GM19043 (cell line): ENCODE results near the gene ACBD6.

Source experiments
- ATAC-seq: cut with Tn5 transposase; IDR thresholded peaks from one replicate; pipeline ENCODE4 v1.9.1; 2021; ENCODE audit warnings: low read depth; ENCODE audit not compliant: unreplicated experiment

The ACBD6 gene

DNA sequence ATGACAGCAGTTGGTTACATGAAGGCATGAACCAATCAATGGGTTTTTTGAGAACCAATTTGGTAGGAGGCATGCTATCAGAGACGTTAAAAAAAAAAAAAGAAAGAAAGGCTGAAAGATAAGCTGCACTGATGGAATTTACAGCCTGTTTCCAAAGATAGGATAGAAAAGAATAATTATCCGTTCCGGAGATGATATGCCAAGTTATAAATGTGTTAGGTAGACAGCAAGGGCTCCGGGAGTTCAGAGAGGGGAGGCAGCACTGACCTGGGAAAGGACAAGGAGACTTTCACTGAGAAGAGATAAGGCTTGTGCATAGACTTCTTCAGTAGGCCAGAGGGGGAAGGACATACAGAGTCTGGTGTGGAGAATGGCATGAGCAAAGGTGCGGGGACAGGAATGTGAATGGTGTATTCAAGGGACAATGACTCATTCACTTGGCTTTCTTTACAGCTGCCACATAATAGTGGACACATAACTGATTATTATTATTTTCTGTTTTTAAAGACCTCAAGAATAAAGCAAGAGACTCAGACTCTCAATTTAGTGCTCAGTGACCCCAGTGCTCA is 24.8 kb upstream of the ACBD6 start:
- no peak for ATAC-seq

DNA sequence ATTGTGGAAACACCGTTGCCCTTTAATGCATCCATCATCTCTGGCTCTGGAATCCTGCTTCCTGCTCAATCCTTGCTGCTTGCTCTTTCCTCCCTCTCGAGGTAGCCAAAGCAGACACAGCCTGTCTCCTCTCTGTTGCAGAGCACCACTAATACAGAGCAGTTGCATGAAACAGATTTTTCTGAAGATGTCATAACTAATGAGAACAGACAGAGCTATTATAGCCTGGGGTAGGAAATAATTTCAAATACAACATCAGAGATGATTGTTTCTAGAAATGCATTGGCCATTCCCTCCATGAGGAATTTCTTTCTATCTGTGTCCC is 23.3 kb upstream of the ACBD6 start:
- ATAC-seq = no peak

DNA sequence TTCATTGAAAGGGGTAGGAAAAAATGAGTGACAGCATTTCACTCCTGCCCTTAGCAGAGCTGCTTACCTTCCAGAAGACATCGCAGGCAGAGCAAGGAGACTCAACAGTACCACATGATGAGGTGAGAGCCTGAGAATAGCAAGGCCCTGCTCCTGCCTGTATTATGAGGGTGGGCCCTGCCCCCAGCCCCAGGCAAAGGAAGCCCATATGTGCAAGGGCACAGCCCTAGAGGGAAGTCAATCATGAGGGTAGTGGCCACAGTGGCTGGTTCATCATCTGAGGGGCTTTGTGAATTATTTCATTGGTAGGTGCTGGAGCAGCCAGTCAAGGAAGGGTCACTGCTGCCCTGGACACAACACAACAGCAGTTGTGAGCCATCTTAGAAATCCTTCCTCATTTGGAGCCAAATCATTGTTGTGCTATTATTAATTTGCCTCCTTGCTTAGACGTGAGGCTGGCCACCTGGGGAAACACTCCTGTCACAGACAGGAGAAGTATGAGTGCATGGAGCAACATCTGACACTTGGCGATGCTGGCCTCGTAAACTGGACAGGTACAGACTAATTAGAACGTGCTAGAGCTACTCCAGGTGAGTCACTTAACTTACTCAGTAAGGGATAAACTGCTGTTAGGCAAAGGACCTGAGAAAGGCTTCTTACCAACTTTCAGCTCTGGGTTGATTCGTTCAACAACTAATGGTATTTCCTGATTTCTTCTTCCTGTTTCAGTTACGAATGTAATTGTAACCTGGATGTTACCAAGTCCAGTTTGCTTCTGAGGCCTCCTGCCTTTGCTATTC is 22.7 kb upstream of the ACBD6 start:
- ATAC-seq = no peak

DNA sequence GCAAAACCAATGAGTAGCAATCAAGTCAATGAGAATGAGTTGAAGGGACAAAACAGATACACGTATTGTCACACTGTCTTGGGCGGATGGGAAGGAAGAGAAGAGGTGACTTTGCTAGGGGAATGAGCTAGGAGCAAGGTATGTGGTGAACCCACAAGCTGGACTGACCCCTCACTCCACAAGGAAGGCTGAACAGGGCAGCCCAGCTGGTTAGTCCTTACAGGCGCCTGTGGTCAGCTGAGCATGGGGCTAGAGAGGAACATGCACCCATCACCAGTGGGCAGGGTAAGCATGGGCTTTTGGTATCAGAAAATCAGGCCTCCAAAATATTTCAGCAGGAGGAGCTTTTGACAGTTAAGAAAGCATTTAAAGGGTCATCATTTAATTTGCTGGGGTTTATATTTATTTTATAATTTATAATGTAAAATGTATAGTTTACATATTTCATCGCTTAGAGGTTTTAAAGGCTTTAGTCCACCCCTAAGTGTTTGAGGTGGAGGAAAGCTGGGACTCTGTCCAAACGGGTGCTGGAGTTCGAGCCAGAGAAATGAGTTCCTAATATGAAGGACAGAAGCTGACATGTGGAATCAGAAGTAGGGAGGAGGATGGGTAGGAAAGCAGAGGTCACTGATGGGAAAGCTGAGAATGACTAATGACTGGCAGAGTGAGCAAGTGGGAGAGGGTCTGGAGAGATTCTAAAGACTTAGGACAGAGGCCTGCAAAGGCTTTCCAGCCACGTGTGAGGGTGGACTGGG is 22.0 kb upstream of the ACBD6 start:
- ATAC-seq = no peak

DNA sequence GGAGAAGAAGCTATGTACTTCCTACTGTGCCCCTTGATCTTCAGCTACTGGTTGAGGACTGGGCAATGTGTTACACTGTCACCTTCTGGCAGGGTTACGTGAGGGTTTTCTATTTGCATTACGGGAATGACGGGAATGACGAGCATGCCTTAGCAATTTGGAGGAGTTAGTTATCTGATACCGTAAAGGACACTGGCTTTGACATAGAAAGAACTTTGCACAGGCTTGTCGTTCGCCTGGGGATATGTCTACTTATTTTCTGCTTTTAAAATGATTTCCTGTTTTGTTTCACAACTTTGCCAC is 19.8 kb upstream of the ACBD6 start:
- no peak for ATAC-seq

DNA sequence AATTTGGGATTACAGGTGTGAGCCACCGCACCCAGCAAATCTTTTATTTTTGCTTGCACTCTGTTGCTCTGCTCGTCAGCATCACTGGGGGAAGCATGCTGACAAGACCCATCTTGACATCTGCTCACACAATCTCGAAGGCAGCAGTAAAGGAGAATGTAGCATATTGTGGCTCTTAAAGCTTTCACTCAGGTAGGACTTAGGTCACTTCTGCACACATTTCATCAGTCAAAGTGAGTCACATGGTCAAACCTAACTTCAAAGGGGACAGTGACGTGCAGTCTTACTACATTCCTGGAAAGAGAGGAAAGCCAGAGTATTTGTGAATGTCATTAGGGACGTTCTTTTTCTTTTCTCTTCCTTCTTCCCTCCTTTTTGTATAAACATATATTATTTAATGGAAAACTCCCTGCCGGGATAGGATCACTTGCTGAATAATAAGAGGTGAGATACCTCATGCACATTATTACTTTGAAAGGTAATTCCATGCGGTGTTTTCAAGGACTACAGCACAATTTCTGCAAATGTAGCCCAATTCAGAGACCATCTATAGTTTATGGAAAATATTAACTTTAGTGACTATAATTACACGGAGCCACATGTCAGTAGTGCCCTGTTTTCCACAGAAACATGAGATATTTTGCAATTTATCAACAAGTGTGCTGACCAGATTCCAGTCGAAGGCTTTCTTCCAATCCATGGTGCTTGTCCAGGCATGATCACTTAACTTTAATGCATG is 19.3 kb upstream of the ACBD6 start:
- no peak for ATAC-seq

DNA sequence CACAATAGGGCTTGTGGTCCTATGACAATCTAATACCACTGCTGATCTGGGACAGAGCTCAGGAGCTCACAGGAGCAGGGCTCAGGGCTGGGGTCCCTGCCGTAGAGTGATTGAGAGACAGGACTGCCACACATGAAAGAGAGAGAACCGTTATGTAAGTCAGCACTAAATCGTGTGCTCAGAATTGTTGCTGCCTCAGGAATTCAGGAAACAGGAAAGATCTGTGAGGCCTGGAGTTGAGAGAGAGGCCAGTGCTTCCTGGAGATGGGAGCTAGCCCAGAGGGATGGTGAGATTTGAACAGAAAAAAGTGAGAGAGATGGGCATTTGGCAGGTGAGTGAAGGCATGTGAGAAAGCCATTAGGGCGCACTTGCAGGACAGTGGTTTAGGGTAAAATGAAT is 17.5 kb upstream of the ACBD6 start:
- ATAC-seq = no peak

DNA sequence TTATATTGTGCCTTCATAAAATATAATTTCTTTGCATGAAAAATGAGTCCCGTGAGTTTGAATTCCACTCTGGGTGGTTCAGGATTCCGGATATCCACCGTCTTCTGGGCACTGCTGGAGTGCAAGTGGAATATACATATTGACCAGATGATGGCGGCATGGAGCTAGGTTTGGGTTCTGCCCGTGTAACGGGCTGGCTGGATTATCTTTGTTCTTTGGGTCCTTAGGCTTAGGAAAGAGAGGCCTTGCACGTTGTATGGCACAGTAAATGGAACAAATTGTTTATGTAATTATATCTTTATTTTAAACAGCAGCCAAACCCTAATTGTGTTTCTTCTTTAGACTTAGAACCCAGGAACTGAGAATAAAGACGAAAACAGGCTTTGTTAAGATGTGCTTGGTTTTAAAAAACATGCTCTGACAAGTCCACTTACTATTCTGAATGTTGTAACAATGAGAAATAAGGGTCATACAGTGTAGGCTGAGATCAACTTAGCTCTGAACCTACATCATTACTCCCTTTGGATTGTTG is 13.5 kb upstream of the ACBD6 start:
- peak; percentile 97 for ATAC-seq

DNA sequence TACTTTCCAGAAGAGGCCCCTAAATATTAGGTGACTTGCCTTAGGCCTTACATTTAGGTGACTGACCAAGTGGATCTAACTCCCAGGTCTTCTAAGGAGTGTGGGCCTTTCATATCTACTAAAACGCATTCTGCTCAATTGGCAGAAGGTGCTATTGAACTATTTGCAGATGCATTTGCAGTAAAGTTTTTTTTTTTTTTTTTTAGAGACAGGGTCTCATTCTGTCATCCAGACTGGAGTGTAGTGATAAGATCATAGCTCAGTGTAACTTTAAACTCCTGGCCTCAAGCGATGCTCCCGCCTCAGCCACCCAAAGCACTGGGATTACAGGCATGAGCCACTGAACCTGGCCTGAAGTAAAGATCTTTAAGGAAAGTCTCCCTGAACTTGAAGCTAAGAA is 13.0 kb upstream of the ACBD6 start:
- no peak for ATAC-seq

DNA sequence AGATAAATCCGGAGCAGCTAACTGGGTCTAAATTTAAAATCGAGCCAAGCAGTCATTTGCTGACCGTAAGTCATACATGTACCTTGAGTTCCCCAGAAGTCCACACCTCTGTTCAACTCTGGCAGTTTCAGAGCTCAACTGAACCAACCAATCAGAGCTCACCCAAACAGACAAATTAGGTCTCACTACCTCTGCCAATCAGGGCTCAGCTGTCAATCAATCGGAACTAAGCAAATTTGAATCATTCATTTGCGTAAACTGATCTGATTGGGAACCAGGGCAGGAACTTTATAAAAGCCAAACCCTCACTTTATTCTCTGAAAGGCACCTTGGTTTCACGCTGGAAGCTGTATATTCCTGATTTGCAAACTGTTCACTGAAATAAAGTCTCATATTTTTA is 11.2 kb upstream of the ACBD6 start:
- ATAC-seq = no peak

DNA sequence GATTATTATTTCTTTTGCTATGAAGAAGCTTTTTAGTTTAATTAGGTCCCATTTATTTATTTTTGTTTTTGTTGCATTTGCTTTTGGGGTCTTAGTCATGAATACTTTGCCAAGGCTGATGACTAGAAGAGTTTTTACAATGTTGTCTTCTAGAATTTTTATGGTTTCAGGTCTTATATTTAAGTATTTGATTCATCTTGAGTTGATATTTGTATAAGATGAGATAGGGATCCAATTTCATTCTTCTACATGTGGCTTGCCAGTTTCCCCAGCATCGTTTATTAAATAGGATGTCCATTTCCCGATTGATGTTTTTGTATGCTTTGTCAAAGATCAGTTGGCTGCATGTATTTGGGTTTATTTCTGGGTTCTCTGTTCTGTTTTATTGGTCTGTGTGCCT is 8.5 kb upstream of the ACBD6 start:
- ATAC-seq = no peak

DNA sequence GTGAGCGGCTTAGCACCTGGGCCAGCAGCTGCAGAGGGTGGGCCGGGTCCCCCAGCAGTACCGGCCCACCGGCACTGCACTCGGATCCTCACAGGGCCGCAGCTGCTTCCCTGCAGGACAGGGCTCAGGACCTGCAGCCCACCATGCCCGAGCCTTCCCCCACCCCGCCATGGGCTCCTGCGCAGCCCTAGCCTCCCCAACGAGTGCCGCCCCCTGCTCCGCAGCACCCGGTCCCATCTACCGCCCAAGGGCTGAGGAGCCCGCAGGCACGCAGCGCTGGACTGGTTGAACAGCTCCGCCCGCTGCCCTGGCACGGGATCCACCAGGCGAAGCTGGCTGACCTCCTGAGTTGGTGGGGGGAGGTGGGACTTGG is 6.3 kb upstream of the ACBD6 start:
- ATAC-seq = no peak

DNA sequence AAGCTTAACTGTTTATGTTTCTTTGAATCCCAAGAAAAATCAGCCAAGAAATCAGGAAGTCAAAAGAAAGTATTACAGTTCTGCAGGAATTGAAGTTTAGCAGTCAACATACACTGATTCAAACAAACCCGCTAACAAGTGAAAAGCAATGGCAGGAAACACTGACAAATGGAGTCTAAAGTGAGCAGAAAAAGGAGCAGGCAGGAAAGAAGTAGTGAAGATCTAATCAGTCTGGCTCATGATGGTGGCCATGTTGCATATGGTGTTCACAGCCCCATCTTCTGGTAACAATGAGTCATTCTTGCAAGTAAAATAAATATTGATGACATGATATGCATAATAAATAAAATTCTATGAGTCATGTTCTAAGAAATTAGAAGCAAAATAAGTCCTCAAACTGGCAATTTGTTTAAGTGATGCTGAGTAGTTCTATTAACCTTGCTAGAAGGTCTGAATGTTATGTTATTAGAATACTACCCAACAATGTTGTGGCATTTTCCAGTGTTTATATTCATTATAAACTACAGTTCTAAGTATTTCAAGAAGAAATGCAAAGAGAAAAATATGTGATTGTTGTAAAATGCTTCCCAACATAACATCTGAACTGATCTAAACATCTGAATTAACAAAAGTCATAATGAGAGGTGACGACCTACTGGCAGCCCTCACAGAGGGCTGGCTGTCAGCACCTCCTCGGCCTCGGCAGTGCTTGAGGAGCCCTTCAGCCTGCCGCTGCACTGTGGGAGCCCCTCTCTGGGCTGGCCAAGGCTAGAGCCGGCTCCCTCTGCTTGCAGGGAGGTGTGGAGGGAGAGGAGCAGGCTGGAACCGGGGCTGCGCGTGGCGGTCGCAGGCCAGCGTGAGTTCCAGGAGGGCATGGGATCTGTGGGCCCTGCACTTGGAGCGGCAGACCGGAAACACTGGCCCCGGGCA is 5.7 kb upstream of the ACBD6 start:
- no peak for ATAC-seq

DNA sequence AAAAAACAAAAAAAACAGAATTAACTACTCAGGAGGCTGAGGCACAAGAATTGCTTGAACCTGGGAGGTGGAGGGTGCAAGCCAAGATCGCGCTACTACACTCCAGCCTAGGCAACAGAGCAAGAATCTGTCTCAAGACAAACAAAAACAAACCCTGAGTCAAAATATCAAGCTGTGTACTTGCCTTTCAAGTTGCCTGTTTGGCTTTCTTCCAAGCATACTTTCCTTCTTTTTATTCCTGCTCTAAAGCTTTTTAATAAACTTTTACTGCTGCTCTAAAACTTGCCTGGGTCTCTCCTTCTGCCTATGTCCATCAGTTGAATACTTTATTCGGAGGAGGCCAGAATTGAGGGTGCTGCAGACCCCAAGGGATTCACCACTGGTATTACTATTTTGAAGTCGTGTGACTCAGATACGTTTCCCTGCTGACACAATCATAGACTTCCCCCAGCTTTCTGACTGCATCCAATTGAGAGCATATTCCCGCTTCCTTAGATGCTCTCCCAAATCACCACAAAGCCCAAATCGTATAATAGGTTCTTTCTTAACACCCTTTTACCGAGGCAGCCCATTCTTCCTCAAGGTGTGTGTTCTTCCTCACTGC is 3.5 kb upstream of the ACBD6 start:
- ATAC-seq = no peak

DNA sequence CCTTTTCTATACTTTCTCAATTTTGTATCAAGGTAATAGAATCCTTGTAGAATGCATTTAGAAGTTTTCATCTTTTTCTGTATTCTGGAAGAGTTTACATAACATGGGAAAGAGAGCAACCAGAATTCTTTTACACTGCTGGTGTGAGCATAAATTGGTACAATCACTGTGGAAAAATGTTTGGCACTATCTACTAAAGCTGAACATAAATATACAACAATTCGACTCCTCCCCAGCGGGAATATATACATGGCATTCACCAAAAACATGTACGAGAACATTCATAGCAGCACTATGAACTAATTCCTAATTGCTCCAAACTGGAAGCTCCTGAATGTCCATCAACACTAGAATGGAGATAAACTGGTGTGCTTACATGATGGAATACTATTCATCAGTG is 1.8 kb upstream of the ACBD6 start:
- ATAC-seq = no peak

DNA sequence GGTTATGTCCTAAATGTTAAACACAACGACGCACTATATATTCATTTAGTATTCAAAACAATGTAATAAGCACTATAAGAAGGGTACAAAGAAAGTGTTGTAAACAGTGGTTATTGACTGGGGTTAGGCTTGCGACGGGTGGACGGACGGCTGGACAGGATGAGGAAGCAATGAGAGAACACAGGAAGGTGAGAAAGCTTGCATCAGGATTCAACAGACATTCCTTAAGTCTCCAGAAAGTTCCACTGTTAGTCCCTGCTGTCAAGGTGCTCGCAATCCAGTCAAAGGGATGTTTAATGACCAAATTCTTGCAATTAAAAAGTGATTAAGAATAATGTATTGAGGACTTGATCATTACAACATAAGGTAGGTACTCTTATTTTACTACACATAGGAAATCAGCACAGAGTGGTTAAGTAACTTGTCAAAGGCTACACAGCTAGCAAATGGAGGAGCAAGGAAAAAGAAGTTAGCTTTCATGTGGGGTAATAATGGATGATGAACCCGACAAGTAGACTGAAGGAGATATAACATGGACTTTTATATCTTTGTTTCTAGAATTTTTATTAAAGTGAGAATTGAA is 994 bp upstream of the ACBD6 start:
- no peak for ATAC-seq

DNA sequence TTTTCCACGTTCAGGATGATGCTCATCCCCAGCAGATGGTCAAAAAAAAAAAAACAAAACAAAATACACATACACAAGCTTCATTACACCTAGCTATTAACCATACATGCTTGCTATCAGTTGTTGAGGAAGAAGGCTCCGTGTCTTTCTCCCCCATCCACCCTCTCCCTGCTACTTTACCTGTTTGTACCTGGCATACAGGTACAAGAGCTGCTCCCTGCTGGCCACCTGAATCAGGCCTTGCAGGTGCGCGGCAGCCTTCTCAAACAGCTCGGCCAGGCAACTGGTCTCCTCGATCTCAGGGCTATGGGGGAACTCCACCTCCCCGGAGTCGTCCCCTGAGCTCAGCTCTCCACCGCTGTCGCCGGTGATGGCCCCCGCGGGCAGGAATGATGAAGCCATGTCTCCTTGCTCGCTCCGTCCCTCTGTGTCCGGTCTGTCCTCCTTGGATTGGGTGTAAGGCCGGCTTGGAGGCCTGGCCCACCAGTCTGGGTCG is 464 bp downstream of the ACBD6 start:
- ATAC-seq = peak; percentile 20

DNA sequence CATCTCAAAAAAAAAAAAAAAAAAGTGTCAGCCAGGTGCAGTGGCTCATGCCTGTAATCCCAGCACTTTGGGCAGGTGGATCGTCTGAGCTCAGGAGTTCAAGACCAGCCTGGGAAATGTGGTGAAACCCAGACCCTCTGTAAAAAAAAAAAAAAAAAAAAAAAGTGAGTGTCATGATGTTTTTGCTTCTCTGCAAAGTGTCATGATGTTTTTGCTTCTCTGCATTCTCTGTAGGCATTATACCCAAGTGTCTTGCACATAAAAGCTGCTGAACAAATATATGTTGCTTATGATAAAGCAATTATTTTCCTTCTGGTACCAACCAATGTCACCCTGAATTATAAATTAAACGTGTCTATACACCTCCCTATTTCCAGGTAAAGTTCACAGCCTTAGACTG is 1.7 kb downstream of the ACBD6 start:
- no peak for ATAC-seq

DNA sequence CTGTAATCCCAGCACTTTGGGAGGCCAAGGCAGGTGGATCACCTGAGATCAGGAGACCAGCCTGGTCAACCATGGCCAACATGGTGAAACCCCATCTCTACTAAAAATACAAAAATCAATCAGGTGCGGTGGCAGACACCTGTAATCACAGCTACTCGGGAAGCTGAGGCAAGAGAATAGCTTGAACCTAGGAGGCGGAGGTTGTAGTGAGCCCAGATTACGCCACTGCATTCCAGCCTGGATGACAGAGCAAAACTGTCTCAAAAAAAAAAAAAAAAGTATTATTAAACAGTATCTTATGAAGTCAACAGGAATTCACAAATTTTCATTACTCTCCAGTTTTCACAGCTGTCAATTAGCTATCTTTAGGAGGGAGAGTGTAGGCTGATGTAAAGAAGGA is 3.8 kb downstream of the ACBD6 start:
- ATAC-seq = no peak
